ENCODE measurements around the gene CCDC28B.

GRCh38 chr1:32247452-32247851 lies 47.1 kb downstream of the CCDC28B start:
- TF ChIP-seq, protein P1, sequence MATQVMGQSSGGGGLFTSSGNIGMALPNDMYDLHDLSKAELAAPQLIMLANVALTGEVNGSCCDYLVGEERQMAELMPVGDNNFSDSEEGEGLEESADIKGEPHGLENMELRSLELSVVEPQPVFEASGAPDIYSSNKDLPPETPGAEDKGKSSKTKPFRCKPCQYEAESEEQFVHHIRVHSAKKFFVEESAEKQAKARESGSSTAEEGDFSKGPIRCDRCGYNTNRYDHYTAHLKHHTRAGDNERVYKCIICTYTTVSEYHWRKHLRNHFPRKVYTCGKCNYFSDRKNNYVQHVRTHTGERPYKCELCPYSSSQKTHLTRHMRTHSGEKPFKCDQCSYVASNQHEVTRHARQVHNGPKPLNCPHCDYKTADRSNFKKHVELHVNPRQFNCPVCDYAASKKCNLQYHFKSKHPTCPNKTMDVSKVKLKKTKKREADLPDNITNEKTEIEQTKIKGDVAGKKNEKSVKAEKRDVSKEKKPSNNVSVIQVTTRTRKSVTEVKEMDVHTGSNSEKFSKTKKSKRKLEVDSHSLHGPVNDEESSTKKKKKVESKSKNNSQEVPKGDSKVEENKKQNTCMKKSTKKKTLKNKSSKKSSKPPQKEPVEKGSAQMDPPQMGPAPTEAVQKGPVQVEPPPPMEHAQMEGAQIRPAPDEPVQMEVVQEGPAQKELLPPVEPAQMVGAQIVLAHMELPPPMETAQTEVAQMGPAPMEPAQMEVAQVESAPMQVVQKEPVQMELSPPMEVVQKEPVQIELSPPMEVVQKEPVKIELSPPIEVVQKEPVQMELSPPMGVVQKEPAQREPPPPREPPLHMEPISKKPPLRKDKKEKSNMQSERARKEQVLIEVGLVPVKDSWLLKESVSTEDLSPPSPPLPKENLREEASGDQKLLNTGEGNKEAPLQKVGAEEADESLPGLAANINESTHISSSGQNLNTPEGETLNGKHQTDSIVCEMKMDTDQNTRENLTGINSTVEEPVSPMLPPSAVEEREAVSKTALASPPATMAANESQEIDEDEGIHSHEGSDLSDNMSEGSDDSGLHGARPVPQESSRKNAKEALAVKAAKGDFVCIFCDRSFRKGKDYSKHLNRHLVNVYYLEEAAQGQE (IDR thresholded peaks at IDR 0.05; ENCODE audit: insufficient read depth in 1 of 2, low read depth in 2 of 2, low read length in 2 of 2), result no peak
- TF ChIP-seq TAF1 (IDR thresholded peaks at IDR 0.05; ENCODE audit: borderline replicate concordance, insufficient read depth, low read length), result no peak
- no peak for TF ChIP-seq POLR2AphosphoS5 (IDR thresholded peaks at IDR 0.05; ENCODE audit: low read depth, low read length)
- TF ChIP-seq SIN3A (IDR thresholded peaks at IDR 0.05; ENCODE audit: borderline replicate concordance, insufficient read depth, low read length), result no peak
- TF ChIP-seq FOXP2 (optimal IDR thresholded peaks at IDR 0.05; ENCODE audit: borderline replicate concordance, extremely low read depth, extremely low read length, insufficient read depth), result no peak

Measured in PFSK-1 (cell line).